Measurements from ENCODE around the gene LILRB2.

GRCh38 chr19:54329476-54330165, 48.7 kb upstream of the LILRB2 start:
- no peak for TF ChIP-seq CTCF (conservative IDR thresholded peaks at IDR 0.05 in 1 of 2, IDR thresholded peaks at IDR 0.05 in 1 of 2; ENCODE audit: extremely low read depth in 1 of 2, insufficient read depth in 1 of 2, low read depth in 1 of 2, low read length in 2 of 2)
- no peak for TF ChIP-seq EZH2 (IDR thresholded peaks at IDR 0.05; ENCODE audit: borderline replicate concordance, low read length)
